Glomerular visceral epithelial cell (primary cell): ENCODE data around the gene IL36A.

ENCODE experiments used
- DNase-seq: peaks from one replicate; pipeline ENCODE4 v3.0.0-alpha.2; 2016; ENCODE audit errors: extremely low spot score

Gene IL36A

GRCh38 chr2:113002677-113003076 is 2.6 kb upstream of the IL36A start:
- no peak for DNase-seq

DNA sequence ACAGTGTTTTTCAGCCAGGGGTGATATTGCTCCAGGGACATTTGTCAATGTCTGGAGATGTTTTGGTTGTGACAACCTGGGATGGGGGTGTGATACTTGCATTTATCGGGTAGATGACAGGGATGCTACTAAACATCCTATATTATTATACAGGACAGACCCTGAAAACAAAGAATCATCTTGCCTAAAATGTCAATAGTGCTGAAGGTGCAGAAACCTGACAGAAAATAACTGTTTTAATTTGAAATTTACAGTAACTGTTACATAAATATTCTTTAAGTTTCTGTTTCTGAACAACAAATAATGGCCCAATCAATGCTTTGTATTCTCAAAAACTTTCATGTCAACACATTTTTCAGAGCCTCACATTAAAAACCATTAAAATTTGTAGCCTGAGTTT is 2.0 kb downstream of the IL36A start:
- DNase-seq, result no peak

DNA sequence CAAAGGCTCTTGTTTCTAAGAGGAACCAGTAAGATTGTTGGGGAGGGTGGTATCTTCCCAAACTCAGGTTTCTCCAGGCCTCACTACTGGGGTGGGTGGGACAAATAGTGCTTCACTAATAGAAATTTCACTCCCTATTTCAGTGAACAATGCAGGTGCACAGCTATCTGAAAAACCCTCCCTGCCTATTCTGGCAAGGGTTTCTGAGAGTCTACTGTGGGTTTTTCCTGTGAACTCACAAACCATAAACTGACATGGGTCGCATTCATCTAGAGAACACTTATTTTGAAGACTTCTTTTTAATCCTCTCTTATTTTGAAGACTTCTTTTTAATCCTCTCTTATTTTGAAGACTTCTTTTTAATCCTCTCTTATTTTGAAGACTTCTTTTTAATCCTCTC is 4.4 kb downstream of the IL36A start:
- no peak for DNase-seq

GRCh38 chr2:113010088-113010487 is 4.8 kb downstream of the IL36A start:
- DNase-seq, result no peak

DNA sequence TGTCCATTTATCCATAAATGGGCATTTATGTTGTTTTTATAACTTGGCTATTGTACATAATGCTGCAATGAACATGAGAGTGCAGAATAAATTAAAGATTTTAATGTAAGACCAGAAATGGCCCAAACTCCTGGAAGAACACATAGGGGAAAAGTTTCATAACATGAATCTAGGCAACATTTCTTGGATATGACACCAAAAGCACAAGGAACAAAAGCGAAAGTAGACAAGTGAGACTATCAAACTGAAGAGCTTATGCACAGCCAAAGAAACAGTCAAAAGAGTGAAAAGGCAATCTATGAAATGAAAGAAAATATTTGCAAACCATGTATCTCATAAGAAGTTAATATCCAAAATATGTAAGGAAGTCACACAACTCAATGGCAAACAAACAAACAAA is 5.8 kb downstream of the IL36A start:
- no peak for DNase-seq

- DNase-seq, result no peak
Measured at GRCh38 chr2:113012436-113013335, 7.4 kb downstream of the IL36A start.

DNA sequence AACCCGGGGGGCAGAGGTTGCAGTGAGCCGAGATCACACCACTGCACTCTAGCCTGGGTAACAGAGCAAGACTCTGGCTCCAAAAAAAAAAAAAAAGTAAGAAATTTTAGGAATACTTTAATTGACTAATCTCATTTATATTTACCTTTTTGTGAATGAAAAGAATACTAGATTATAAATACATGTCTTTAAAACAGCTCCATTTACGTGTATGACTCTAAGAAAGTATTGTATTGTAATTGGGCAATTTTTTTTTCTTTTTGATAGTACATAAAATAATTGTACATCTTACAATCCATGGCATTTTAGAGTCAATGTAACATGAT is 8.0 kb downstream of the IL36A start:
- DNase-seq, result no peak

DNA sequence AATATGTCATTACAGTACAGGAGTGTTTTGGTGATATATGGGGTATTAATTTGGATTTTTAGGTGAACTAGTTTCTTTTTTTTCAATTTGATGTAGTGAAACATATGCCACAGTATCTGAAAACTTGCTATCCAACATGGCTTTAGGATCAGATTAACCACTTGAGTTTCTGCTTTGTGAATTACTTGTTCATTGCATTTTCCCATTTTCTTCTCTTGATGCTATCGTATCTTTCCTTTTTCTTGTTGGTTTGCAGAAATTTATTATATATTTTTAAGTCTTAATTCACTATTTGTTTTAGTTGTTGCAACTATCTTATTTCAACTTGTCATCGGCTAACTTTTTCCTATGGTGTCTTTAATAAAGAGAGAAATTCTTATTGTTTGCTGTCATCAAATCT is 8.8 kb downstream of the IL36A start:
- no peak for DNase-seq

- no peak for DNase-seq
Measured at GRCh38 chr2:113015042-113015441, 9.8 kb downstream of the IL36A start.

DNA sequence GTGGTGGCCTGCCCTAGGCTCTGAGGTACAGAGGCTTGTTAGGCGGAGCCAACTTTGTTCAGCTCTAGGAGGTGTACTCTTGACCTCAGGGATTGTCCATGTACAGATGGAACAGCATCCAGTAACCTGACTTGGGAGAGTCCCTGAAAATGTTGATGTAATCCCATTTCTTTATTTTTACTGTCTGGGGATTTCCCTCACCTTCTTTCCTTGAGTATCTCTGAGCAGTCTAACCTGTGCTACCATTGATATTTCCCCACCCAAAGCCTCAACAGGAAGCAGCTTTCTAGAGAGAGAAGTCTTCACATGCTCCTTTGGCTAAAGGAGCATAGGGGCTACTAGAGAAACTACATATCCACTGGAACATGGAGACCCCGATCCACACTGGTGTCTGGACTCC is 10.4 kb downstream of the IL36A start:
- no peak for DNase-seq

DNA sequence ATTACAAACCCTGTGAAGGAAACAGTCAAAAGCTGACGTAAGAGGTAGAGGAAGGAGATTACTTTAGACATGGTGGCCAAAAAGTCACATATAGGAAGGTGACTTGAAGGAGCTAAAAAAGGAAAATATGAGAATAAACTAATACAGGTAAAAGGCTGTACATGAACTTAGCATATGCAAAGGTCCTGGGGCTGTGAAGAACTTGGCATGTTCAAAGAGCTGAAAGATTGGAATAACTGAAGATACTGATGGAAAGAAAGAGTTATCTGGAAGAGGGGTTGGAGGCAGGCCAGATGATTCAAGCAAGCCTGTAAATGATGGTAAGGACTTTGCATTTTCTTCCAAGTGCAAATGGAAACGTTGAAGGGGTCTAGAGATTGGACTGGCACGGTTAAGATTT is 13.2 kb downstream of the IL36A start:
- no peak for DNase-seq

GRCh38 chr2:113021312-113021711 is 16.1 kb downstream of the IL36A start:
- no peak for DNase-seq

GRCh38 chr2:113024764-113025163 is 19.5 kb downstream of the IL36A start:
- DNase-seq, result no peak

- no peak for DNase-seq
Measured at GRCh38 chr2:113025737-113026136, 20.5 kb downstream of the IL36A start.

DNA sequence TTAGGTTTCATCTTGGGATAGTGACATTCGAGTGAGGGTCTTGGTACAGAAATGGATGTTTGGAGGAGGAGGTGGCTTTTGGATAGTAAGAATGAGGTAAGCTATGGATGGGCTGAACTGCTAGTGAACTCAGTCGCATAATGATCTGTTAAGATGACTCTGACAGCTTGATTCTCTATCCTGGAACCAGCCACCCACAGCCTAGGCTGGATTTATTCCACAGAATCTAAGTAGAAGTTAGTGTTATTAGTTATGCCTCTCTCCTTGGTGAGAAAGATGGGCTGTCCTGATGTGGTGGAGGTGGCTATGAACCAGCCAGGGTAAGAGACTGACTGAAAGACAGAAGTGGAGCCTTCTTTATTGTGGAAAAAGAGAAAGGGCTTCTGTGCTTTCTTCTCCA is 22.4 kb downstream of the IL36A start:
- no peak for DNase-seq

DNA sequence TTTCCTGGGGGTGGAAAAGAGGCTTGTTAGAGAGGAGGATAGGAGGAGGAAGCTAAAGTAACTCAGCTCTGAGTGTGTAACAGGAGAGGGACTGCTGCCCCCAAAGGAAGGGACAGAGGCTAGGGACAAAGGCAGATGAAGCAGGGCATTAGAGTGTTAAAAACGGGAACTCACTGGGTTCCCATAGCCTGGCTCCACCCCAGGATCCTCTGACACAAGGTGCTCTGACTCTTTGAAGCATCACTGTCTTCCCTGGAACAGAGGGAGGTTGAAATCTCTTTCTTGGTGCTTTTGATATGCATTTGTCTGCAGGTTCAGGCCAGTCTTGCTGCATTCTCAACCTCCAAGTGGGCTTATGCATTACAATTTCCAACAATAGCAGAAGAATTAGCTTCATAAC is 22.9 kb downstream of the IL36A start:
- DNase-seq, result no peak

- DNase-seq, result no peak
Measured at GRCh38 chr2:113032737-113033136, 27.5 kb downstream of the IL36A start.

DNA sequence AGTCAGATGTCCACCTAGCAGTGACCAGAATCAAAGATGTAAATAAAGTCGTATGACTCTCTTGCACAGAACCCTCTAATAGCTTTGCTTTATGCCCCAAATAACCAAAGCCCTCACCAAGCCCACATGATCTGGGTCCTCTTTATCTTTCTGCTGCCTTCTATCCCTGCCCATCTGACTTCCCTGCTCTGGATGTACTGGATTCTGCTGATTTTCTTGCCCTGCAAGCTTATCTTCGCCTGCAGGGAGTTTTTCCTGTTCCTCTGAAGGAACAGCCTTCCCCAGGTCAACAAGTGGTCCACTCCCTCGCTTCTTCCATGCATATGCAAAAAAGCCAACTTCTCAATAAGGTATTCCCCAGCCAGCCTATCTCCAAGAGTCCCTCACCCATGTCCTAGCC is 28.8 kb downstream of the IL36A start:
- DNase-seq, result no peak

GRCh38 chr2:113036763-113037162 is 31.5 kb downstream of the IL36A start:
- no peak for DNase-seq

DNA sequence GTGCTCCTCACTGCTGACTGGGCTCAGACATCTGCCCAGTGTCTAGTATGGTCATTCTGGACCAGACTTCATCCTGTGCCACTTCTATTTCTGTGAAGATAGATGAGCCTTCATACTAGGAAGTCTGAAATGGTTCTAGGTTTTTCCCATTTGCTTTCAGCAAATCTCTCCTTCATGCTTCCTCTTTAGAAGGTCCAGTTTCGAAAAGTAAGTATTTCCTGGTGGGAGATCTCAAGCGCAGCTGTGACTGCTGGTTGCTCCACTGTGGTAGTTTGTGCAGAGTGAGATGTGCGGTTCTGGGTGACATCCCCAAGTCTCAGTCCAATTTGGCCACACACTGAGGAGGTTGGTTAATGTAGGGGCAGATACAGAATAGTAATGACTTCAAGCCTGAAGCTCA is 33.0 kb downstream of the IL36A start:
- DNase-seq, result no peak

- DNase-seq, result no peak
Measured at GRCh38 chr2:113039158-113039557, 33.9 kb downstream of the IL36A start.

- no peak for DNase-seq
Measured at GRCh38 chr2:113039719-113040118, 34.5 kb downstream of the IL36A start.

- DNase-seq, result no peak
Measured at GRCh38 chr2:113041871-113042270, 36.6 kb downstream of the IL36A start.

- DNase-seq, result no peak
Measured at GRCh38 chr2:113046465-113046864, 41.2 kb downstream of the IL36A start.
